KOPT-K1 (cell line): ENCODE measurements around the gene OR51G1.
"Not testable (repeated sequence)": the region's sequence is repeated elsewhere in the genome, so short reads cannot be mapped to it uniquely, and the experiment has no call there.

Experiments
- H3K27ac ChIP-seq: fragments of 200-600 bp; sonication (generic); 2 replicates; pipeline ENCODE4 v1.5.1; 2016; ENCODE audit warnings: antibody characterized with exemption, mild to moderate bottlenecking, low read depth, low read length; ENCODE audit not compliant: poor library complexity, severe bottlenecking
- H3K36me3 ChIP-seq: fragments of 200-600 bp; sonication (generic); 2 replicates; pipeline ENCODE4 v1.5.1; 2017; ENCODE audit warnings: antibody characterized with exemption, mild to moderate bottlenecking, low read length, moderate library complexity; ENCODE audit not compliant: insufficient read depth
- H3K9me3 ChIP-seq: fragments of 200-600 bp; sonication (generic); 2 replicates; pipeline ENCODE4 v1.5.1; 2017; ENCODE audit warnings: antibody characterized with exemption, low read length, mild to moderate bottlenecking; ENCODE audit not compliant: insufficient read depth, poor library complexity, severe bottlenecking

OR51G1 gene

GRCh38 chr11:4924239-4924638 lies at the start of gene OR51G1:
TSS of gene OR51G1 (minus strand) at chr11:4924339. CDS start at chr11:4924339, 0 bp downstream.
- H3K27ac ChIP-seq: no peak within 1 kb of the TSS
- H3K36me3 ChIP-seq: no peaks in the 10 kb centered on the region
- H3K9me3 ChIP-seq: no peaks in the 10 kb centered on the region

GRCh38 chr11:4962816-4963215 lies 38.7 kb upstream of the OR51G1 start:
- Histone ChIP-seq H3K36me3 (no peaks in the 10 kb centered on the region), H3K9me3 (no peaks in the 10 kb centered on the region), H3K27ac (no peak overlapping the region)

- Histone ChIP-seq H3K36me3 (no peaks in the 10 kb centered on the region), H3K9me3 (no peaks in the 10 kb centered on the region)
Observed at GRCh38 chr11:4960877-4961276, 36.7 kb upstream of the OR51G1 start.

GRCh38 chr11:4957396-4957795 lies 33.3 kb upstream of the OR51G1 start:
- H3K9me3 ChIP-seq: no peaks in the 10 kb centered on the region
- no peak overlapping the region for H3K27ac ChIP-seq
- H3K36me3 ChIP-seq: no peaks in the 10 kb centered on the region

More at GRCh38 chr11:4960877-4961276, 36.7 kb upstream of the OR51G1 start:
- H3K27ac ChIP-seq: no peak overlapping the region

GRCh38 chr11:4955613-4956012 lies 31.5 kb upstream of the OR51G1 start, which contains the start of gene OR51A2:
TSS of gene OR51A2 (minus strand) at chr11:4955713. CDS start at chr11:4955713, 0 bp downstream.
- not testable (repeated sequence) for H3K9me3 ChIP-seq, H3K27ac ChIP-seq, H3K36me3 ChIP-seq

GRCh38 chr11:4947505-4947904 lies 23.4 kb upstream of the OR51G1 start, which contains the start of gene OR51A4:
TSS of gene OR51A4 (minus strand) at chr11:4947605. CDS start at chr11:4947100, 505 bp downstream.
- Histone ChIP-seq H3K9me3 (no peaks in the 10 kb centered on the region), H3K27ac (no peak within 1 kb of the TSS), H3K36me3 (no peaks in the 10 kb centered on the region)

- Histone ChIP-seq H3K9me3 (no peaks in the 10 kb centered on the region), H3K27ac (no peak overlapping the region), H3K36me3 (no peaks in the 10 kb centered on the region)
Observed at GRCh38 chr11:4936745-4937144, 12.6 kb upstream of the OR51G1 start.

- H3K36me3 ChIP-seq: no peaks in the 10 kb centered on the region
- no peak overlapping the region for H3K27ac ChIP-seq
- no peaks in the 10 kb centered on the region for H3K9me3 ChIP-seq
Observed at GRCh38 chr11:4932751-4933150, 8.6 kb upstream of the OR51G1 start.

- Histone ChIP-seq H3K27ac (no peak overlapping the region), H3K36me3 (no peaks in the 10 kb centered on the region), H3K9me3 (no peaks in the 10 kb centered on the region)
Observed at GRCh38 chr11:4926608-4927007, 2.5 kb upstream of the OR51G1 start.

- Histone ChIP-seq H3K27ac (no peak overlapping the region), H3K36me3 (no peaks in the 10 kb centered on the region), H3K9me3 (no peaks in the 10 kb centered on the region)
Observed at GRCh38 chr11:4922304-4922703, 1.8 kb downstream of the OR51G1 start.

- Histone ChIP-seq H3K36me3 (no peaks in the 10 kb centered on the region), H3K27ac (no peak overlapping the region), H3K9me3 (no peaks in the 10 kb centered on the region)
Observed at GRCh38 chr11:4921796-4922195, 2.3 kb downstream of the OR51G1 start.

GRCh38 chr11:4919250-4919649 lies 4.9 kb downstream of the OR51G1 start, which contains the start of gene OR51G2:
TSS of gene OR51G2 (minus strand) at chr11:4919350. CDS start at chr11:4915663, 3,687 bp downstream.
- no peaks in the 10 kb centered on the region for H3K9me3 ChIP-seq

GRCh38 chr11:4916581-4916980 lies 7.6 kb downstream of the OR51G1 start:
- H3K27ac ChIP-seq: no peak overlapping the region
- H3K9me3 ChIP-seq: no peaks in the 10 kb centered on the region
- no peaks in the 10 kb centered on the region for H3K36me3 ChIP-seq

More at GRCh38 chr11:4919250-4919649, 4.9 kb downstream of the OR51G1 start, which contains the start of gene OR51G2:
- H3K36me3 ChIP-seq: no peaks in the 10 kb centered on the region
- no peak within 1 kb of the TSS for H3K27ac ChIP-seq

GRCh38 chr11:4903484-4903883 lies 20.7 kb downstream of the OR51G1 start, which contains the start of gene OR51A7:
TSS of gene OR51A7 (plus strand) at chr11:4903783. CDS start at chr11:4907370, 3,587 bp downstream.
- no peak within 1 kb of the TSS for H3K27ac ChIP-seq
- no peaks in the 10 kb centered on the region for H3K36me3 ChIP-seq
- H3K9me3 ChIP-seq: no peaks in the 10 kb centered on the region

- Histone ChIP-seq H3K36me3 (no peaks in the 10 kb centered on the region), H3K9me3 (no peaks in the 10 kb centered on the region), H3K27ac (no peak overlapping the region)
Observed at GRCh38 chr11:4891996-4892640, 32.0 kb downstream of the OR51G1 start.

GRCh38 chr11:4890279-4890678 lies 33.9 kb downstream of the OR51G1 start:
- no peak overlapping the region for H3K27ac ChIP-seq

More at GRCh38 chr11:4890279-4890678, 33.9 kb downstream of the OR51G1 start:
- Histone ChIP-seq H3K9me3 (no peaks in the 10 kb centered on the region), H3K36me3 (no peaks in the 10 kb centered on the region)
